Raji (cell line): Measurements from ENCODE around the gene MAGEA3.
"Not testable (repeated sequence)": the region's sequence is repeated elsewhere in the genome, so short reads cannot be mapped to it uniquely, and the experiment has no call there.

ENCODE experiments used
- POLR2A ChIP-seq: IDR thresholded peaks from 2 replicates; pipeline ENCODE4 v1.6.1; 2011; ENCODE audit warnings: low read depth, low read length, control low read depth; ENCODE audit not compliant: insufficient read depth

MAGEA3 gene

GRCh38 chrX:152697952-152698931 is at the start of gene MAGEA3:
Gene MAGEA3 (plus strand): TSS chrX:152698794. CDS start chrX:152700833, 2,039 bp downstream.
- not testable (repeated sequence) for TF ChIP-seq POLR2A

GRCh38 chrX:152652060-152652459 is 46.5 kb upstream of the MAGEA3 start:
- TF ChIP-seq POLR2A, result no peak

- TF ChIP-seq POLR2A, result no peak
These were observed 46.1 kb upstream of the MAGEA3 start for GRCh38 chrX:152652467-152652866.

GRCh38 chrX:152656087-152656486 is 42.5 kb upstream of the MAGEA3 start:
- no peak for TF ChIP-seq POLR2A

GRCh38 chrX:152656890-152657289 is 41.7 kb upstream of the MAGEA3 start:
- no peak for TF ChIP-seq POLR2A

- TF ChIP-seq POLR2A, result no peak
These were observed 40.3 kb upstream of the MAGEA3 start for GRCh38 chrX:152658302-152658701.

- no peak for TF ChIP-seq POLR2A
These were observed 35.5 kb upstream of the MAGEA3 start for GRCh38 chrX:152663086-152663485.

- TF ChIP-seq POLR2A, result no peak
These were observed 24.5 kb upstream of the MAGEA3 start for GRCh38 chrX:152674135-152674534.

GRCh38 chrX:152709173-152709572 is 10.6 kb downstream of the MAGEA3 start, which contains the start of gene CSAG2:
Gene CSAG2 (minus strand): TSS chrX:152709273. CDS start chrX:152709112, 161 bp downstream.
- not testable (repeated sequence) for TF ChIP-seq POLR2A

- not testable (repeated sequence) for TF ChIP-seq POLR2A
These were observed 15.5 kb downstream of the MAGEA3 start, which contains the start of gene MAGEA2B for GRCh38 chrX:152713815-152714787. Gene MAGEA2B (plus strand): TSS chrX:152714628. CDS start chrX:152717107, 2,479 bp downstream.

GRCh38 chrX:152725409-152725808 is 26.8 kb downstream of the MAGEA3 start:
- TF ChIP-seq POLR2A, result no peak

GRCh38 chrX:152733261-152733975 is 34.8 kb downstream of the MAGEA3 start, which contains the start of the genes CSAG1 and MAGEA12:
Gene CSAG1 (minus strand): TSS chrX:152733721. CDS start chrX:152732460, 1,261 bp downstream.
Gene MAGEA12 (plus strand): TSS chrX:152733757. CDS start chrX:152736162, 2,405 bp downstream.
- TF ChIP-seq POLR2A, result no peak

- TF ChIP-seq POLR2A, result no peak
These were observed 36.5 kb downstream of the MAGEA3 start for GRCh38 chrX:152735101-152735500.

GRCh38 chrX:152735860-152736511 is 37.4 kb downstream of the MAGEA3 start:
- TF ChIP-seq POLR2A, result no peak

- no peak for TF ChIP-seq POLR2A
These were observed 40.0 kb downstream of the MAGEA3 start for GRCh38 chrX:152738560-152738959.
